Kidney capillary endothelial cell (primary cell): ENCODE results near the gene HEPACAM.
"Not testable (repeated sequence)": the region's sequence is repeated elsewhere in the genome, so short reads cannot be mapped to it uniquely, and the experiment has no call there.

ENCODE experiments used
- DNase-seq: peaks from one replicate; pipeline ENCODE4 v3.0.0-alpha.2; 2018; ENCODE audit warnings: low spot score

Gene HEPACAM

GRCh38 chr11:124935548-124936514 is at the start of gene HEPACAM:
Gene HEPACAM (minus strand): TSS chr11:124936047. CDS start chr11:124936006, 41 bp downstream.
- no peak for DNase-seq

DNA sequence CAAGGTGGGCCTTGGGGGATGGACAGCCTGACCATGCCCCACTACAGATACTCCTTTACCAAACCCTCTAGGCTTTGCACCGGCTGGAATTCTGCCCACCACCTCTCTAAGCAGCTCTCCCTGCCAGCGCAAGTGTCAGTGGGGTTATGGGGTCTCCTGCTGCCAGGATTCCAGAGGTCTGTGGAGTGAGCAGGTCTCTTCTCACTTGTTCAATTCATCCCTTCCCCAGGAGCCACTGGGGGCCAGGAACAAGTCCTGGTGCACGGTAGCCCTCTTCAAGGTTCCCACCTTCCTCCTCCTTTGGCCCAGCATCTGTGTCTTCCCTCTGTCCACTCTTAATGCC is 48.6 kb upstream of the HEPACAM start:
- DNase-seq = no peak

DNA sequence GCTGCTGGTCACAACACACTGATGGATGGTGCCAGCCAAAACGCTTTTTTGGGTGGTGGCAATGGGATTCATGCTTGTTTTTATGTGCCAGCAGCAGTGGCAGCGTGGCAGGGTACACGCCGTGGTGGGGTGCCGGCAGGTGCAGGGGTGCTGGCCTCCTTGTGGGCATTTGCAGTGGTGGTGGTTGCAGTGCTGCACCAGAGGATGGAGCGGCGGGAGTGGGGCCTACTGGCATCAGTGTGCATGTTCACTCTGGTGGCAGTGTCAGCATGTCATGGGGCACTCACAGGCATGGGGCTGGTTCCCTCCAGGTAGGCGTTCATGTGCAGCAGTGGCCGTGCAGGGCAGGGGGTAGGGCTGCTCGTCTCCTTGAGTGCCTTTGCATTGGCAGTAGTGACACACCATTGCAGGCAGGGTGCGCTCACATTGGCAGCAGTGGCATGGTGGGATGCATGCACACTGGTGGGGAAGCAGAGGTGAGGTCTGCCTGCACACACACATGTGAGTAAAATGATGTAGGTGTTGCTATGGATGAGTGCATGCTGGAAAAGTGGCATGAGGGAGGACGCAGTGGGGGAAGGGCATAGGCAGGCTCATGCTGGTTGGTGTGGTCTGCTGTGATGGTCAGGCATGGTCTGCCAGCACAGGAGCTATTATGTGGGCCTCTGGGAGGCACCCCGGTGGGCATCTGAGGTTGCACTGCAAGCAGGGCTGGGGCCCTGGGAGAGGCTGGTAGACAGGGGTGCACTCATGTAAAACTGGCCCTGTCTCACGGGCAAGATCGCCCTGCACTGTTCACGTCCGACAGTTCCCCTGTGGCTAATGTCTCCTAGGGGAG is 48.0 kb upstream of the HEPACAM start:
- no peak for DNase-seq

DNA sequence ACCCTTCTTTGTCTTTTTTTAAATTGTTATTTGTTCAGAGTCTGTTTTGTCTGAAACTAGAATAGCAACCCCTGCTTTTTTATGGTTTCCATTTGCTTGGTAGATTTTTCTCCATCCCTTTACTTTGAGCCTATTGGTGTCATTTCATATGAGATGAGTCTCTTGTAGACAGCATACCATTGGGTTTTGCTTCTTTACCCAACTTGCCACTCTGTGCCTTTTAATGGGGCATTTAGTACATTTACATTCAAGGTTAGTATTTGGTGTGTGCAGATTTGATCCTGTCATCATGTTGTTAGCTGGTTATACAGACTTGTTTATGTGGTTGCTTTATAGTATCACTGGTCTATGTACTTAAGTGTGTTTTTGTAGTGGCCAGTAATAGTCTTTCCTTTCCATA is 46.2 kb upstream of the HEPACAM start:
- DNase-seq = no peak

- no peak for DNase-seq
Measured at GRCh38 chr11:124978316-124978715, 42.5 kb upstream of the HEPACAM start.

- no peak for DNase-seq
Measured at GRCh38 chr11:124977006-124977405, 41.2 kb upstream of the HEPACAM start.

DNA sequence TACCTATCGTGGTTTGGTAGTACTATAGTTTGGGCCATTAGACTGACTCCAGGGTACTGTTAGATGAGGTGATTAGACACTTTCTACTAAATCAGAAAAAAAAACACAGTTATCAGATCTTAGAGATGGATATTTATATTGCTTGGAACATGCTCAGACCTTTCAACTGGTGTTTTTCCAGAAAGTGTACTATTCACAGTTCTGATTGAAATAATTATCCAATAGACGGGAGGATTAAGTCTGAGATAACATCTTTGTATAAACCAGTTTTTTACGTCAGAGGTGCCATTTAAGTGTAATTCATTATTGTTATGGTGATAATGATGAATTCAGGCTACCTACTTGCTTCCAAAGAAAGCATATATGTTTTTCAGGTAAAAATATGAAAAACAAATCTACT is 40.7 kb upstream of the HEPACAM start:
- DNase-seq = no peak

- DNase-seq = no peak
Measured at GRCh38 chr11:124971810-124972209, 36.0 kb upstream of the HEPACAM start.

- no peak for DNase-seq
Measured at GRCh38 chr11:124970925-124971324, 35.1 kb upstream of the HEPACAM start.

- DNase-seq = not testable (repeated sequence)
Measured at GRCh38 chr11:124968197-124968596, 32.4 kb upstream of the HEPACAM start.

DNA sequence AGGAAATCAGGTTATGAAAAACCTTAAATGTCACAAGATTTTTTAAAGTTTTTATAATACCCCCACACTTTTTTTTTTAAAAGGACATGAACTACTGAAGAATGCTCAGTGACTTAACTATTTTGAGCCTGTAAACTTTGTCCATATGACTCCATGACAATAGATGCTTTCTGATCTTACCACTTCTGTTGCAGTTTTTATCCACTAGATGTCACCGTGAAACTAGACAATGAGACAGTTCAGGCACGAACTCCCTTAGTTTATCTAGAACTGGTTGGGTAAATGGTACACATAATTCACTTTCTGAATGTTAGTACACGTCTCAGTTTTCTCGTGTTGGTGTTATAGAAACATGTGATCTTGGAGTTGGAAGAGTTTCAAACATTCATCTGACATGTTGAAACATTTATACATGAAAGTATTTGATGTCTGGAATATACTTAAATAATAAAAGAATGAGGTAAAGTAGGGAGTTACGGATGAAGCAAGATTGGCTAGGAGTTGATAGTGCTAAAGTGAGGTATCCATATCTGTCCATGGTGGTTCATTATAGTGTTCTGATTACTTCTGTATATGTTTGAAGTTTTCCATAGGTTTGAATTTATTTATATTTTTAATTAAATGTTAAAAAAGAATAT is 26.2 kb upstream of the HEPACAM start:
- peak; percentile 74 for DNase-seq

- no peak for DNase-seq
Measured at GRCh38 chr11:124955035-124955434, 19.2 kb upstream of the HEPACAM start.

DNA sequence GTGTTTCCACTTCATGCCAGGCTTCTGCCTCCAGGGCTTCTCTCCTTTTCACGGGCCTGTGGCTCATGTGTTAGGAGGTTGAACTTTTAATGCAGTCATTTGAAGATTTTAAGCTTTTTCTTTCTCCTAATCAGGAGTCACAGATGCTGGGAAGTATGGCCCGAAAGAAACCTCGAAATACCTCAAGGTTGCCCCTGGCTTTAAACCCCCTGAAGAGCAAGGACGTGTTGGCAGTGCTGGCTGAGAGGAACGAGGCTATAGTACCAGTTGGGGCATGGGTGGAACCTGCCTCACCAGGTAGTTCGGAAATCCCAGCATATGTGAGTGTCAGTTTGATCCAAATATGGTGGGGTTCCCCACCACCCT is 18.7 kb upstream of the HEPACAM start:
- DNase-seq = no peak

DNA sequence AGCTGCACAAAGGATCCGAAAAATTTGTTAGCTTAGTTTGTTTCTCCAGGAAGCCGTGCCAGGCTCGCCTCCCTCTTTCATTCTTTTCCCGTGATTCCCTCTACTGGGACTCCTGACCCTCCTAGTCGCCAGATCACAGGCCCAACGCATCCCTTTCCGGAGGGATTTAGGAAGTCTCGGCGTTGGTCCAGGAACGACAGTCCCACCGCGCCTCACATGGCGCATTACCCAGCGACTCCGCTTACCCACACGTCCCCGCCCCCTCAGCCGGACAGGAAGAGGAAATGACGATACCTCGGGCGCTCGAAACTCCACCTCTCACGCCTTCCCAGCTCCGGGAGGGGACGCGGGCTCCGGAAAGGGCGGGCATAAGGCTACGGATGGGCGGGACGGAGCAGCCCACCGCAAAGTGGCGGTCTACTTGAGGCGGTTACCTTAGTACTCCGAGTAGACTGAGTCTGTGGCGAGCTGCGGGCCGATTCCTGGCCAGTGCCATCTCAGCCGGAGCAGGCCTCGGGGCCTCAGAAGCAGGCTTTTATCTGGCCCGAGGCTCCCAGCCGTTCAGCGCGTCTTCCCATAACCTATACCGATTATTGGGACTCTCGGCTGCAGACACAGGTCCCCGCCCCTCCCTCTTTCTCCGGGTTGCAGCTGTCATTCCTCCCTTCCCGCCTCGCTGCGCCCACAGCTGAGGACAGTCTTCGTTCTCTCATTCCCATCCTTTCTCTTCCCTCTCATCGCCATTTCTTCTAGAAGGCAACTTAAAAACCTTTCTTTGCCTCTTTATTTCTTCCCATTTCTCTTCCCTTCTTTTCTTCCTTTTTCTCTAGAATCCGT is 18.1 kb upstream of the HEPACAM start, which contains the start of gene CCDC15:
TSS of gene CCDC15 (plus strand) at position 450 of the 837 bp plus-strand sequence. CDS start 531 bp downstream, outside the sequence.
- DNase-seq = peak; percentile 97

DNA sequence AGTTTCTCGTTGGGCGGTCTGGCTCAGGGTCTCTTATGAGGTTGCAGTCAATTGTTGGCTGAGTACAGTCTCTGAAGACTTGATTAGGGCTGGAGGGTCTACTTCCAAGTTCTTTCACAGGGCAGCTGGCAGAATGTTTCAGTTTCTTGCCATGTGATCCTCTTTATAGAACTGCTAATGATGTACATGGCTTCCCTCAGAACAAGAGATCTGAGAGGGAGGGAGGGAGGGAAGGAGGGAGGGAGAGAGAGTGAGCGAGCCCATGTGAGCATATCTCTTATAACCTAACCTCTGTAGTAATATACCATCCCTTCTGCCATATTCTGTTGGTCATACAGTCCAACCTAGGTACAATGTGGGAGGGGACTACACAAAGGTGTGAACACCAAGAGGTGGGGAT is 15.5 kb upstream of the HEPACAM start:
- DNase-seq = no peak

GRCh38 chr11:124950601-124951330 is 14.9 kb upstream of the HEPACAM start:
- DNase-seq = no peak

- no peak for DNase-seq
Measured at GRCh38 chr11:124946735-124947141, 10.9 kb upstream of the HEPACAM start.

- no peak for DNase-seq
Measured at GRCh38 chr11:124945826-124946225, 10.0 kb upstream of the HEPACAM start.

DNA sequence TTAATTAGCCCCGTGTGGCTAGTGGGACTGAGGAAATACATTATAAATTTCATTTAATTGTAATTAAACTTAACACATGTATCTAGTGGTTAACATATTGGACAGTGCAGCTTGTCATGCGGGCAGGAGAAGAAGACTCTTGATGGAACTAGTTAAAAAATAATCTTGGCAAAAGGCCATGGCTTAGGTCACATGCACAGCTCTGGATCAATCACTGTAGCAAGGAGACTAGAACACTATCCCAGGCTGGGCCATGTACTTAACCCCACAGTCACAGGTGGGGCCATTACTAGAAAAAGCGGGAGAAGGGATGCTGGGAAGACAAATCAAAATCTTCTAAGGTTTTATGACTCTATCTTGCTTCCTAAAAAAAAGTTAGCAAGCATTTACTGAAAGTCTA is 8.7 kb upstream of the HEPACAM start:
- DNase-seq = no peak

- DNase-seq = no peak
Measured at GRCh38 chr11:124943741-124944140, 7.9 kb upstream of the HEPACAM start.

GRCh38 chr11:124943254-124943616 is 7.4 kb upstream of the HEPACAM start:
- no peak for DNase-seq
